Measurements from ENCODE around the gene KIAA1755.

KIAA1755 gene

DNA sequence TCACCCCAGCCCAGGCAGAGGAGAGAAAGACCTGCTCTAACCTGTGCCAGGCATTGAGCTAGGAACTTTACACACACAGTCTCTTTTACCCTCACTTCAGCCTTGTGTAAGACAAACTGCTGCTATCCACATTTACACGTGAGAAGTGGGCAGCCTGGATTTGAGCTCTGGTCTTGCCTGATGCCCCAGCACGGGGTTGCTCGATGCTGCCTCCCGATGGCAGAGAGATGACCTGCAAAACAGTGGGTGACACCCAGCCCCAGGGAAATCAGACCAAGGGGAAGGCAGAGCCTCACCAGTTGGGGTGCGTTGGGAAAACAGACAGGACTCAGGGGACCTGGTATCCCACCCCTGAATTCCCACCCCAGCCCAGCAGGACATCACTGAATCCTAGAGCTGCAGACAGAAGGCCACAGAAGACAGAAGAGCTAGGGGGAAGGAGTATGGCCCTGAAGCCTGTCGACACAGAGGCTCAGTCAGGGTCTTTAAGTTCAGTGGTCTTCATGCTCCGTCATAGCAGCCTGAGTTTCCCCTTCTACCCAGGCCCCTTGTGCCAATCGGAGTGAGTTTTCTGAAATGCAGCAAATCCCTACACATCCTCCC is 44.4 kb upstream of the KIAA1755 start:
- H3K4me2 ChIP-seq (ENCODE audit: low read length), result no peak overlapping the region
- no peaks in the 10 kb centered on the region for H3K4me1 ChIP-seq (ENCODE audit: control insufficient read depth, low read length)
- no peak overlapping the region for H3K27ac ChIP-seq (ENCODE audit: low read depth, low read length)
- no peaks in the 10 kb centered on the region for H3F3A ChIP-seq (ENCODE audit: control insufficient read depth, insufficient read depth)
- peaks cover 16% of the 10 kb centered on the region for H3K27me3 ChIP-seq (ENCODE audit: control insufficient read depth, low read length)
- H3K79me2 ChIP-seq (ENCODE audit: control insufficient read depth, low read length), result no peaks in the 10 kb centered on the region
- H3K9me3 ChIP-seq (ENCODE audit: control insufficient read depth, insufficient read depth, low read length), result no peaks in the 10 kb centered on the region
- H3K36me3 ChIP-seq (ENCODE audit: control insufficient read depth, low read length), result no peaks in the 10 kb centered on the region
- no peaks in the 10 kb centered on the region for H3K9me2 ChIP-seq (replicated peaks; ENCODE audit: control insufficient read depth, low read length)
- no peak overlapping the region for H3K4me3 ChIP-seq (ENCODE audit: low read length)
- TF ChIP-seq EZH2phosphoT487 (IDR thresholded peaks at IDR 0.05; ENCODE audit: borderline replicate concordance, low read length), result no peak
- TF ChIP-seq, protein P1, sequence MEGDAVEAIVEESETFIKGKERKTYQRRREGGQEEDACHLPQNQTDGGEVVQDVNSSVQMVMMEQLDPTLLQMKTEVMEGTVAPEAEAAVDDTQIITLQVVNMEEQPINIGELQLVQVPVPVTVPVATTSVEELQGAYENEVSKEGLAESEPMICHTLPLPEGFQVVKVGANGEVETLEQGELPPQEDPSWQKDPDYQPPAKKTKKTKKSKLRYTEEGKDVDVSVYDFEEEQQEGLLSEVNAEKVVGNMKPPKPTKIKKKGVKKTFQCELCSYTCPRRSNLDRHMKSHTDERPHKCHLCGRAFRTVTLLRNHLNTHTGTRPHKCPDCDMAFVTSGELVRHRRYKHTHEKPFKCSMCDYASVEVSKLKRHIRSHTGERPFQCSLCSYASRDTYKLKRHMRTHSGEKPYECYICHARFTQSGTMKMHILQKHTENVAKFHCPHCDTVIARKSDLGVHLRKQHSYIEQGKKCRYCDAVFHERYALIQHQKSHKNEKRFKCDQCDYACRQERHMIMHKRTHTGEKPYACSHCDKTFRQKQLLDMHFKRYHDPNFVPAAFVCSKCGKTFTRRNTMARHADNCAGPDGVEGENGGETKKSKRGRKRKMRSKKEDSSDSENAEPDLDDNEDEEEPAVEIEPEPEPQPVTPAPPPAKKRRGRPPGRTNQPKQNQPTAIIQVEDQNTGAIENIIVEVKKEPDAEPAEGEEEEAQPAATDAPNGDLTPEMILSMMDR (IDR thresholded peaks at IDR 0.05; ENCODE audit: low read depth, low read length, poor library complexity, severe bottlenecking), result peak; percentile 61
- H4K20me1 ChIP-seq (ENCODE audit: control insufficient read depth, insufficient read depth, low read depth, low read length), result no peaks in the 10 kb centered on the region

DNA sequence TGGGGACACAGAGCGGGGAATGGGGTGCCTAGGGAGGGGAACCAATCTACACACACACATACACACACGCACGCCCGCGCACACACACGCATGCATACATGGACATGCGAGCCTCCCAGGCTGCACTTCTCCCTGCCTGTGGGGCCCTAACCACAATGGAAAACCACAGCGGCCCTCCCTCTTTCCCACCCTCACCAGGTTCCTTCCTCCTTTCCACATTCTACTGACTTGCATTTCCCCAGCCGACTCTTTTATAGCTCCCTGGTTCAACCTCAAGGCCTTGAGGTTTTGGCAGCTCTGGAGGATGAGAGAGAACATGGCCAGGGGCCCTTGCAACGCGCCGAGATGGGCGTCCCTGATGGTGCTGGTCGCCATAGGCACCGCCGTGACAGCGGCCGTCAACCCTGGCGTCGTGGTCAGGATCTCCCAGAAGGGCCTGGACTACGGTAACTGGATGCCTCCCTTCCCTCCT is 43.4 kb upstream of the KIAA1755 start, which contains the start of gene BPI:
Gene BPI (plus strand): TSS at position 249 of the 472 bp plus-strand sequence. CDS start 68 bp downstream, at position 317.
- Histone ChIP-seq H3K27me3 (ENCODE audit: control insufficient read depth, low read length) (peaks cover 16% of the 10 kb centered on the region), H3K9me3 (ENCODE audit: control insufficient read depth, insufficient read depth, low read length) (no peaks in the 10 kb centered on the region), H3K4me2 (ENCODE audit: low read length) (no peak within 1 kb of the TSS), H3K36me3 (ENCODE audit: control insufficient read depth, low read length) (no peaks in the 10 kb centered on the region), H3K9me2 (replicated peaks; ENCODE audit: control insufficient read depth, low read length) (no peaks in the 10 kb centered on the region), H3K79me2 (ENCODE audit: control insufficient read depth, low read length) (no peaks in the 10 kb centered on the region), H3K27ac (ENCODE audit: low read depth, low read length) (no peak within 1 kb of the TSS), H4K20me1 (ENCODE audit: control insufficient read depth, insufficient read depth, low read depth, low read length) (no peaks in the 10 kb centered on the region), H3F3A (ENCODE audit: control insufficient read depth, insufficient read depth) (no peaks in the 10 kb centered on the region), H3K4me1 (ENCODE audit: control insufficient read depth, low read length) (no peaks in the 10 kb centered on the region), H3K4me3 (ENCODE audit: low read length) (no peak within 1 kb of the TSS)
- TF ChIP-seq EZH2phosphoT487 (IDR thresholded peaks at IDR 0.05; ENCODE audit: borderline replicate concordance, low read length), result no peak
- TF ChIP-seq, protein P1 (IDR thresholded peaks at IDR 0.05; ENCODE audit: low read depth, low read length, poor library complexity, severe bottlenecking), result no peak

- Histone ChIP-seq H3K27me3 (ENCODE audit: control insufficient read depth, low read length) (peaks cover 16% of the 10 kb centered on the region), H3K4me1 (ENCODE audit: control insufficient read depth, low read length) (no peaks in the 10 kb centered on the region), H3K4me2 (ENCODE audit: low read length) (no peak overlapping the region), H4K20me1 (ENCODE audit: control insufficient read depth, insufficient read depth, low read depth, low read length) (no peaks in the 10 kb centered on the region), H3K79me2 (ENCODE audit: control insufficient read depth, low read length) (no peaks in the 10 kb centered on the region), H3K4me3 (ENCODE audit: low read length) (no peak overlapping the region), H3K9me3 (ENCODE audit: control insufficient read depth, insufficient read depth, low read length) (no peaks in the 10 kb centered on the region), H3K27ac (ENCODE audit: low read depth, low read length) (no peak overlapping the region), H3K9me2 (replicated peaks; ENCODE audit: control insufficient read depth, low read length) (no peaks in the 10 kb centered on the region), H3F3A (ENCODE audit: control insufficient read depth, insufficient read depth) (no peaks in the 10 kb centered on the region), H3K36me3 (ENCODE audit: control insufficient read depth, low read length) (no peaks in the 10 kb centered on the region)
- no peak for TF ChIP-seq EZH2phosphoT487 (IDR thresholded peaks at IDR 0.05; ENCODE audit: borderline replicate concordance, low read length)
- TF ChIP-seq, protein P1 (IDR thresholded peaks at IDR 0.05; ENCODE audit: low read depth, low read length, poor library complexity, severe bottlenecking), result no peak
Observed at GRCh38 chr20:38302786-38303185, 42.3 kb upstream of the KIAA1755 start.

Data from DOHH2 (cell line).